ENCODE measurements around the gene PHKG2.
"Not testable (repeated sequence)": the region's sequence is repeated elsewhere in the genome, so short reads cannot be mapped to it uniquely, and the experiment has no call there.

The PHKG2 gene

GRCh38 chr16:30700491-30700890, 47.7 kb upstream of the PHKG2 start:
- Histone ChIP-seq H3K27ac (ENCODE audit: low read length) (no peak overlapping the region), H3K4me1 (ENCODE audit: low read length) (peaks cover 14% of the 10 kb centered on the region), H4K20me1 (ENCODE audit: insufficient read depth, low read length) (peaks cover 10% of the 10 kb centered on the region), H3K36me3 (replicated peaks; ENCODE audit: insufficient read depth, low read length) (peaks cover 23% of the 10 kb centered on the region), H3K79me2 (ENCODE audit: low read length) (peaks cover 50% of the 10 kb centered on the region), H3K9ac (ENCODE audit: low read length) (no peak overlapping the region), H3K4me3 (ENCODE audit: low read length) (no peak overlapping the region), H3K4me2 (ENCODE audit: low read depth, low read length) (no peak overlapping the region), H3F3A (ENCODE audit: insufficient read depth, low read length) (peaks cover 11% of the 10 kb centered on the region; the same call in 1 of the 2 replicates), H3K9me3 (replicated peaks; ENCODE audit: insufficient read depth, low read length) (no peaks in the 10 kb centered on the region), H3K9me2 (replicated peaks; ENCODE audit: insufficient read depth, low read length) (no peaks in the 10 kb centered on the region), H3K27me3 (replicated peaks; ENCODE audit: insufficient read depth, low read length) (no peaks in the 10 kb centered on the region), H2AFZ (ENCODE audit: low read length) (no peak overlapping the region)
- TF ChIP-seq EZH2phosphoT487 (IDR thresholded peaks at IDR 0.05; ENCODE audit: low read length), result no peak
- no peak for TF ChIP-seq CTCF (IDR thresholded peaks at IDR 0.05; ENCODE audit: low read length)
- no peak for TF ChIP-seq EZH2 (optimal IDR thresholded peaks at IDR 0.05; ENCODE audit: low read depth, low read length)
- no peak for DNase-seq

- H3K9me3 ChIP-seq (replicated peaks; ENCODE audit: insufficient read depth, low read length), result no peaks in the 10 kb centered on the region
- no peaks in the 10 kb centered on the region for H3K9me2 ChIP-seq (replicated peaks; ENCODE audit: insufficient read depth, low read length)
- H3K36me3 ChIP-seq (replicated peaks; ENCODE audit: insufficient read depth, low read length), result peaks cover 23% of the 10 kb centered on the region
- no peak overlapping the region for H2AFZ ChIP-seq (ENCODE audit: low read length)
- peaks cover 10% of the 10 kb centered on the region for H4K20me1 ChIP-seq (ENCODE audit: insufficient read depth, low read length)
- no peaks in the 10 kb centered on the region for H3K27me3 ChIP-seq (replicated peaks; ENCODE audit: insufficient read depth, low read length)
- H3K79me2 ChIP-seq (ENCODE audit: low read length), result peaks cover 52% of the 10 kb centered on the region
- H3K9ac ChIP-seq (ENCODE audit: low read length), result no peak overlapping the region
- H3K4me3 ChIP-seq (ENCODE audit: low read length), result no peak overlapping the region
- DNase-seq, result no peak
- H3K4me1 ChIP-seq (ENCODE audit: low read length), result peaks cover 14% of the 10 kb centered on the region
- H3K27ac ChIP-seq (ENCODE audit: low read length), result no peak overlapping the region
- no peak for TF ChIP-seq EZH2 (optimal IDR thresholded peaks at IDR 0.05; ENCODE audit: low read depth, low read length)
- TF ChIP-seq CTCF (IDR thresholded peaks at IDR 0.05; ENCODE audit: low read length), result no peak
- no peak for TF ChIP-seq EZH2phosphoT487 (IDR thresholded peaks at IDR 0.05; ENCODE audit: low read length)
- no peak overlapping the region for H3K4me2 ChIP-seq (ENCODE audit: low read depth, low read length)
- peaks cover 11% of the 10 kb centered on the region; the same call in 1 of the 2 replicates for H3F3A ChIP-seq (ENCODE audit: insufficient read depth, low read length)
These were observed 47.3 kb upstream of the PHKG2 start for GRCh38 chr16:30700971-30701370.

- not testable (repeated sequence) for DNase-seq; H3K4me2 ChIP-seq (ENCODE audit: low read depth, low read length); H3K4me3 ChIP-seq (ENCODE audit: low read length); H3K27ac ChIP-seq (ENCODE audit: low read length); H3K9me2 ChIP-seq (replicated peaks; ENCODE audit: insufficient read depth, low read length); H3K9me3 ChIP-seq (replicated peaks; ENCODE audit: insufficient read depth, low read length); H2AFZ ChIP-seq (ENCODE audit: low read length); H3K4me1 ChIP-seq (ENCODE audit: low read length); H3K9ac ChIP-seq (ENCODE audit: low read length); H3K27me3 ChIP-seq (replicated peaks; ENCODE audit: insufficient read depth, low read length)
- Histone ChIP-seq H3K36me3 (replicated peaks; ENCODE audit: insufficient read depth, low read length) (peaks cover 35% of the 10 kb centered on the region), H3F3A (ENCODE audit: insufficient read depth, low read length) (peaks cover 11% of the 10 kb centered on the region; the same call in 1 of the 2 replicates), H3K79me2 (ENCODE audit: low read length) (peaks cover 71% of the 10 kb centered on the region), H4K20me1 (ENCODE audit: insufficient read depth, low read length) (peaks cover 10% of the 10 kb centered on the region)
These were observed 45.2 kb upstream of the PHKG2 start for GRCh38 chr16:30703071-30703470.

GRCh38 chr16:30703971-30704370, 44.3 kb upstream of the PHKG2 start:
- no peak for DNase-seq
- Histone ChIP-seq H3K9ac (ENCODE audit: low read length) (no peak overlapping the region), H3K4me3 (ENCODE audit: low read length) (no peak overlapping the region), H3K79me2 (ENCODE audit: low read length) (peaks cover 65% of the 10 kb centered on the region), H3K9me2 (replicated peaks; ENCODE audit: insufficient read depth, low read length) (no peaks in the 10 kb centered on the region), H2AFZ (ENCODE audit: low read length) (no peak overlapping the region), H3K9me3 (replicated peaks; ENCODE audit: insufficient read depth, low read length) (no peaks in the 10 kb centered on the region), H3K27ac (ENCODE audit: low read length) (no peak overlapping the region), H3K27me3 (replicated peaks; ENCODE audit: insufficient read depth, low read length) (no peaks in the 10 kb centered on the region), H3K4me1 (ENCODE audit: low read length) (peaks cover 8% of the 10 kb centered on the region), H3F3A (ENCODE audit: insufficient read depth, low read length) (peaks cover 10% of the 10 kb centered on the region; the same call in 1 of the 2 replicates), H4K20me1 (ENCODE audit: insufficient read depth, low read length) (peaks cover 10% of the 10 kb centered on the region), H3K36me3 (replicated peaks; ENCODE audit: insufficient read depth, low read length) (peaks cover 35% of the 10 kb centered on the region), H3K4me2 (ENCODE audit: low read depth, low read length) (no peak overlapping the region)
- no peak for TF ChIP-seq EZH2 (optimal IDR thresholded peaks at IDR 0.05; ENCODE audit: low read depth, low read length)
